ENCODE measurements around the gene PPP1R15A.
"Not testable (repeated sequence)": the region's sequence is repeated elsewhere in the genome, so short reads cannot be mapped to it uniquely, and the experiment has no call there.

Gene PPP1R15A

GRCh38 chr19:48910803-48911202 is 38.6 kb downstream of the PPP1R15A start:
- DNase-seq (ENCODE audit: low read depth in 1 of 2, low spot score in 1 of 2), result no peak

DNA sequence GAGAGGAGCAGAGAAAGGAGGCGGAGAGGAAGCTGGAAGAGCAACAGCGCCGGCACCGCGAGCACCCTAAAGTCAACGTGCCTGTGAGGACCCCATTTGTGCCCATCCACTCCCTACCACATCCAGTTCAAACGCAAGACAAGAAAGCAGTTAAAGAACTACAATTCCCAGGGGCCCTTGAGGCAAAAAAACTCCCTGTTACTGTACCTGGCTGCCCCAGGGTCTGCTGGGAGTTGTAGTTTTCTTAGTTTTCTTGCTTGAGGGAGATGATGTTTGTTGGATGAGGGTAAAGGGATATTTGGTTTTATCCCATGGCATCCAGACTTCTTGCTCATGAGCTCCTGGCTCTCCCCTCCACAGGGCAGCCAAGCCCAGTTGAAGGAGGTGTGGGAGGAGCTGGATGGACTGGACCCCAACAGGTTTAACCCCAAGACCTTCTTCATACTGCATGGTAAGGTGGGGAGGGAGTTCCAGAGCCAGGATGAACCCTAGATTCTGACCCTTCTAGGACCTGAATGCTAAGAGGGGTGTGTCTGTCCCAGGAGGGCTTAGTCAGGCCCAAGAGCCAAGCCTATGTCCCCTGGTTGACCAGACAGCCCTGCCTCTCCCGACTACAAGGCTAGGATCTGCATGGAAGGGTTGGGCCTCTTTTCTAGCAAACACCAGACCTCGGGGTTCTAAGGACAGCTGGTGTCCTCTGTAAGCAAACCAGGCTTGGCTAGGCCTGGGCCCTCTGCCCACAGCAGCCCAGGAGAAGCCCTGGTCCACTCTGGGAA is 41.1 kb downstream of the PPP1R15A start:
- DNase-seq (ENCODE audit: low read depth in 1 of 2, low spot score in 1 of 2), result no peak

DNA sequence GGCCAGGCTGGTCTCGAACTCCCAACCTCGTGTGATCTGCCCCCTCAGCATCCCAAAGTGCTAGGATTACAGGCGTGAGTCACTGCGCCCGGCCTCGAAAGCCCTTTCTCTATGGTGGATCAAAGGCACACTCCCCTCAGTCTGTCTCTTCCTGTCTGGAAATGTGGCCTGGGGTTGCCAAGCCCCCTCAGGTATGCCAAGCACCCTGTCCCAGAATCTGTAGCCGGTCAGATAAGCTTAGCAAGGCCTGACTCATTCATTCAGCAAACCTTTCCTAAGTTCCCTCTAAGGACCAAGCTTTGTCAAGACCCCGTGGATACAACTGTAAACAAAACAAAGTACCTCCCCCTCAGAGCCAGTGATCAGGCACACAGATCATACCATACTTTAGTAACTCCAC is 42.0 kb downstream of the PPP1R15A start:
- no peak for DNase-seq (ENCODE audit: low read depth in 1 of 2, low spot score in 1 of 2)

- DNase-seq (ENCODE audit: low read depth in 1 of 2, low spot score in 1 of 2), result no peak
Measured at GRCh38 chr19:48915757-48916156, 43.5 kb downstream of the PPP1R15A start.

DNA sequence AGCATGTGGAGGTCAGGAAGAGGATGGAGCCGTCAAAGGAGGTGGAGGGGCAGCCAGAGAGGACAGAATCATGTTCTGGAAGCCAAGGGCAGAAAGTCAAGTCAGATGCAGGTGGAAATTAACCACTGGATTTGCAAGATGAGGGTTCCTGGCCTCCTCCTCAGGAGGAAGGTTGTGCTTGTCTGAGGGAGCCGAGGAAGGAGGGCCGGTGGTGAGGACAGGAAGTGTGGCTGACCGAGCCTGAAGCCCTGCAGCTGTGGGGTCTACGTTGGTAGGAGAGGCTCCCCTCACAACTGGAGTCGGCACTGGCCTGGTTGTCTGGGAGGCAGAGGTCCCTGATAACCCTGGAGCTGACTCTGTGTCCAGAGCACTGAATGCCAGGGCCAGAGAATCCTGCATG is 45.9 kb downstream of the PPP1R15A start:
- DNase-seq (ENCODE audit: low read depth in 1 of 2, low spot score in 1 of 2), result no peak

DNA sequence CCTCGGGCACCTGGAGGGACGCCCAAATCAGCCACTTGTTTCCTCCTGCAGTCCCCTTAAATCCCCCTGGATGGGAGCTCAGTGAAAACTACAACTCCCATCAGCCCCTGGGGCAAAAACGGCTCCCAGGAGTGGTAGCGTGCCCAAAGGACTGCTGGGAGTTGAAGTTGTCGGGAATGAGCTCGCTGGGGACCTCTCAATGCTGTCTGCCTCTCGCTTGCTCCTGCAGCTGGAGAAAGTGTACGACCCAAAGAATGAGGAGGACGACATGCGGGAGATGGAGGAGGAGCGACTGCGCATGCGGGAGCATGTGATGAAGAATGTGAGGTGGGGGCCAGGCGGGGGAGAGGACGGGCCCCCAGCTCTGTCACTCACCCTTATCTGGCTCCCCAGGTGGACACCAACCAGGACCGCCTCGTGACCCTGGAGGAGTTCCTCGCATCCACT is 46.6 kb downstream of the PPP1R15A start:
- no peak for DNase-seq (ENCODE audit: low read depth in 1 of 2, low spot score in 1 of 2)

- DNase-seq (ENCODE audit: low read depth in 1 of 2, low spot score in 1 of 2), result not testable (repeated sequence)
Measured at GRCh38 chr19:48919271-48919670, 47.0 kb downstream of the PPP1R15A start.

GRCh38 chr19:48920949-48921348 is 48.7 kb downstream of the PPP1R15A start:
- DNase-seq (ENCODE audit: low read depth in 1 of 2, low spot score in 1 of 2), result no peak

DNA sequence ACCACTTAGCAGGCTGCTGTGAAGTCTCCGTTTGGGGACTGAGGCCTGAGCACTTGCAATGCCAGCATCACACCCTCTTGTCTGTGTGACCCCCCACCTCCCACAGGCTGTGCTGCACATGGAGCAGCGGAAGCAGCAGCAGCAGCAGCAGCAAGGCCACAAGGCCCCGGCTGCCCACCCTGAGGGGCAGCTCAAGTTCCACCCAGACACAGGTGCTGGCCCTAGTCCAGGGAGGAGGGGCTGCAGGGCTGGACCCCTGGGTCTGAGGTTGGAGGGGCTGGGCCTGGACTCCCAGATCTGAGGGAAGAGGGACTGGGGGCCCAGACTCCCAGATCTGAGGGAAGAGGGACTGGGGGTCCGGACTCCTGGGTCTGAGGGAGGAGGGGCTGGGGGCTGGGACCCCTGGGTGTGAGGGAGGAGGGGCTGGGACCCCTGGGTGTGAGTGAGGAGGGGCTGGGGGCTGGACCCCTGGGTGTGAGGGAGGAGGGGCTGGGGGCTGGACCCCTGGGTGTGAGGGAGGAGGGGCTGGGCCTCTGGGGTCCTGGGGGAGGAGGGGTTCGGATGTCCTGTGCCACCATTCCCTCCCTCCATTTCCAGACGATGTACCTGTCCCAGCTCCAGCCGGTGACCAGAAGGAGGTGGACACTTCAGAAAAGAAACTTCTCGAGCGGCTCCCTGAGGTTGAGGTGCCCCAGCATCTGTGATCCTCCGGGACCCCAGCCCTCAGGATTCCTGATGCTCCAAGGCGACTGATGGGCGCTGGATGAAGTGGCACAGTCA is 49.7 kb downstream of the PPP1R15A start:
- no peak for DNase-seq (ENCODE audit: low read depth in 1 of 2, low spot score in 1 of 2)

- no peak for DNase-seq (ENCODE audit: low read depth in 1 of 2, low spot score in 1 of 2)
Measured at GRCh38 chr19:48922548-48923490, 50.6 kb downstream of the PPP1R15A start.

- DNase-seq (ENCODE audit: low read depth in 1 of 2, low spot score in 1 of 2), result no peak
Measured at GRCh38 chr19:48925240-48925843, 53.1 kb downstream of the PPP1R15A start.
